ES-I3 (cell line): ENCODE measurements around the gene TGDS.

ENCODE experiments used
- H3K36me3 ChIP-seq: 2 replicates; pipeline ENCODE4 v1.6.1; 2013; ENCODE audit warnings: mild to moderate bottlenecking, low read length, control low read depth, moderate library complexity; ENCODE audit not compliant: insufficient read depth
- H3K4me1 ChIP-seq: 2 replicates; pipeline ENCODE4 v1.6.1; 2013; ENCODE audit warnings: mild to moderate bottlenecking, control low read depth, low read length; ENCODE audit not compliant: insufficient read depth
- H3K9ac ChIP-seq: 2 replicates; pipeline ENCODE4 v1.6.1; 2013; ENCODE audit warnings: low read depth, mild to moderate bottlenecking, low read length, moderate library complexity
- H3K9me3 ChIP-seq: 2 replicates; pipeline ENCODE4 v1.6.1; 2013; ENCODE audit warnings: mild to moderate bottlenecking, low read length, moderate library complexity; ENCODE audit not compliant: control insufficient read depth, insufficient read depth

Gene TGDS

DNA sequence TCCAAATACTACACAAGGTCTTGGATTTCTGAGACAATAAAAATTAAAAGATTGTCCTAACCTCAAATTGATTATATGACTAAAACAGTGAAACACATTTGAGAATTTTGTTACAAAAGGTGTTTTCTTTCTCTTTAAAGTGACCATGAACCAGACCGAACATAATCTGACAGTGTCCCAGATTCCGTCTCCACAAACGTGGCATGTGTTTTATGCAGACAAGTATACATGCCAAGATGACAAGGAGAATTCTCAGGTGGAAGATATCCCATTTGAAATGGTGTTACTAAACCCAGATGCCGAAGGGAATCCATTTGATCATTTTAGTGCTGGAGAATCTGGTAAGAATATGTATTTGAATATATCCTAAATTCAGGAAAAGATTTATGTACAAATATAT is 16.1 kb upstream of the TGDS start:
- Histone ChIP-seq H3K9ac (no peak overlapping the region), H3K4me1 (no peaks in the 10 kb centered on the region), H3K9me3 (no peaks in the 10 kb centered on the region), H3K36me3 (0 out of 2 replicates have a peak, but pooled peaks cover 2% of the 10 kb centered on the region)

DNA sequence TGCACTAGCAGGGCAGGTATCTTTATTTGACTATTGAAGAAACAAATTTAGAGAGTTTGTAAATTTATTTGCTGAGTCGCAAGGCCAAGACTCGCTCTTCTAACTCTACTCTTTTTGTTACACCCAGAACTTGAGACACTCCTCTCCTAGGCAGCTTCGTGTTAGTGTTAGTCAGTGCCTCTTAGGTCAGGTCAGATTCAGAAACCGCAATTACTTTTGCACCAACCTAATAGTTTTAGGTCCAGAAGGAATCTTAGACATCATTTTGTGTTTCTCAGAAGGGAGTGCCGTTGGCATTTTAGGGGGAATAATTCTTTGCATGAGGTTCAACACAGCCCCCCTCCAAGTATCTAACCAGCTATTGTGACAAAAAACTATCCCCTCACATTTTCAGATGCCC is 14.5 kb upstream of the TGDS start:
- no peak overlapping the region for H3K9ac ChIP-seq
- H3K36me3 ChIP-seq, result peaks cover 6% of the 10 kb centered on the region; the same call in 1 of the 2 replicates
- no peaks in the 10 kb centered on the region for H3K9me3 ChIP-seq
- H3K4me1 ChIP-seq, result no peaks in the 10 kb centered on the region

DNA sequence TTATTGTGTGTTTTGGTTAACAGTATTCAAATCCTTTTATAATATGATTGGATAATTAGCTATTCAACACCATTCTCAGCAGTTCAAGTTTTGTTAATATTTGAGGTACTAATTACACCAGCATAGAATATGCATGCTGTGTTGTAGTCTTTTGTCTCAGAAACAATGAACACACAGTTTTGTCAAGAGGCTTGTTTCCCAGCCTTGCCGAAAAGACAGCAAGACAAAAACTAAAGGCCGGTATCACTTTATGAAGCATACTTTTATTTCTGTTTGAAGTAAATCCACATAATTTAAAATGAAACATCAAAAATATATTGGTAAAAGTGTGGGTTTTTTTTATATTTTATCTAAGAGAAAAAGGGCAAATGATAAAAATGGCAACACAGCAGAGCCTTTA is 13.2 kb upstream of the TGDS start:
- no peak overlapping the region for H3K9ac ChIP-seq
- no peaks in the 10 kb centered on the region for H3K4me1 ChIP-seq
- no peaks in the 10 kb centered on the region for H3K9me3 ChIP-seq
- H3K36me3 ChIP-seq, result peaks cover 6% of the 10 kb centered on the region; the same call in 1 of the 2 replicates

DNA sequence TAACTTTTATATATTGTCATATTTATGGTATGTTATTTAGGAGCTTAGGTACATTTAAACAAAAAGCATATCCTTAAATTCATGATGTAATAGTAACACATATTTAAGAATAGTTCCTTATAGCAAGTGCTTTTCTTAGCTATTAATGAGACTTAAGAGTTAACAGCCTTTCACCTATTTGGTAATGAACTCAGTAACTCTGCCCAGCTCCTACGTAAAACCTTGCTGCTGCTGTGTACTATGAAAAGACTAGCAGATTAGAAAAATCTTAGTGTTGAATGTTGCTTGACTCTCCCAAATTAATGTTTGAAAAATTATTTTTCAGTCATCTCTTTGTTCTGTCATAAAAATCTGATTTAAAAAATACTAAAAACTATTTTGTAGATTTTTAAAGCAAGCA is 12.6 kb upstream of the TGDS start:
- Histone ChIP-seq H3K9ac (no peak overlapping the region), H3K4me1 (no peaks in the 10 kb centered on the region), H3K9me3 (no peaks in the 10 kb centered on the region), H3K36me3 (peaks cover 6% of the 10 kb centered on the region; the same call in 1 of the 2 replicates)

DNA sequence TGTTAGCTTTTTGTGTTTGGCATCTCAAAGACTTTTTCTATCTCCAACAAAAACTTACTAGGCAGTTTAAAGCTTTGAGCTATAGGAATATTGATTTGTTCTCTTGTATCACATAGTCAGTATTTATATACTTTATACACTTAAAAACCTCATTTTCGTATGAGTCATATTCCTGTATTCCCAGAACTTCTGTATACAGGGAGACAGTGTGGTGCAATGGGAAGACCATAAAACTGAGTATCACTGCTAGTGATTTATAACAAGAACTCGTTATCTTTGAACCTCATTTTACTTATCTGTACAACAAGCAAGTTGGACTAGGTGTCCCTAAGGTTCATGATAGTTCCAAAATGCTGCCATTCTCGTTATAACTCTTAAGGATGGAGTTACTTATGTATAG is 12.0 kb upstream of the TGDS start:
- peaks cover 6% of the 10 kb centered on the region; the same call in 1 of the 2 replicates for H3K36me3 ChIP-seq
- H3K9ac ChIP-seq, result no peak overlapping the region
- H3K4me1 ChIP-seq, result peaks cover 3% of the 10 kb centered on the region; the same call in 1 of the 2 replicates
- no peaks in the 10 kb centered on the region for H3K9me3 ChIP-seq

DNA sequence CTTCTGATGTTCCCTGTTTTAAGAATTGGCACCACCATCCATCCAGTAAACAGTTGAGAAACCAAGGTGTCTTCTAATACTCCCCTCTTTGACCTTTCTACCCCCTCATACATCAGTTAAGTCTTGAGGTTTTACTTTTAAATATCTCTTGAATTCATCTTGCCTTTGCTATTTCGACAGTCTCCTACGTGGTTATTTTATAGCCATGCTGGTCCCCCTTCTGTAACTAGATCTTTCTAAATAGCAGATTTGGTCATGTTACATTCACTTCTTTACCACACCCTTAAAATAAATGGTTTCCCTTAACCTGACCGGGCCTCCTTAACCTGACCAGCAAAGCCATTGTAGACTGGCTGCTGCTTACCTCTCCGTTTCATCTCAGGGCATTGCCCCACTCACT is 11.1 kb upstream of the TGDS start:
- no peak overlapping the region for H3K9ac ChIP-seq
- H3K4me1 ChIP-seq, result peaks cover 6% of the 10 kb centered on the region; the same call in 1 of the 2 replicates
- peaks cover 6% of the 10 kb centered on the region; the same call in 1 of the 2 replicates for H3K36me3 ChIP-seq
- no peaks in the 10 kb centered on the region for H3K9me3 ChIP-seq

DNA sequence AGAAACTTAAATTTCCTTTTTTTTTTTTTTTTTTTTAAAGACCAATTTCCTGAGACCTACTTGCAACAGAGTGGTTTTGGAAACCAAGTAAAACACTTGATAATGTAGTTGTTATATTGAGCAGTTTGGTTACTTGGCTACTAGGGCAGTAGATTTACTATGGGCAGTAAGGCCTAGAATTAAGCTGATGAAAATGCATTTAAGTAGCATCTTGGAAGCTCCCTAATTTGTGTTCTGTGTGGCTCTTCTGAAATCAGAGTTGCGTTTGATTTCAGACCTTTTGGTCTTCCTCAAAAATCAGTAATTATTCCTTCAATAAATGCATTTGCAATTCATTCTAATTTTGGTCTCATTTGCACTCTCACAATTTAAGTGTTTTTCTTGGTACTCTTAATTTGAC is 6.5 kb upstream of the TGDS start:
- Histone ChIP-seq H3K4me1 (peaks cover 6% of the 10 kb centered on the region; the same call in 1 of the 2 replicates), H3K9ac (peak overlapping the region; percentile 98), H3K36me3 (peaks cover 3% of the 10 kb centered on the region; the same call in 1 of the 2 replicates), H3K9me3 (peaks cover 6% of the 10 kb centered on the region; the same call in 1 of the 2 replicates)

DNA sequence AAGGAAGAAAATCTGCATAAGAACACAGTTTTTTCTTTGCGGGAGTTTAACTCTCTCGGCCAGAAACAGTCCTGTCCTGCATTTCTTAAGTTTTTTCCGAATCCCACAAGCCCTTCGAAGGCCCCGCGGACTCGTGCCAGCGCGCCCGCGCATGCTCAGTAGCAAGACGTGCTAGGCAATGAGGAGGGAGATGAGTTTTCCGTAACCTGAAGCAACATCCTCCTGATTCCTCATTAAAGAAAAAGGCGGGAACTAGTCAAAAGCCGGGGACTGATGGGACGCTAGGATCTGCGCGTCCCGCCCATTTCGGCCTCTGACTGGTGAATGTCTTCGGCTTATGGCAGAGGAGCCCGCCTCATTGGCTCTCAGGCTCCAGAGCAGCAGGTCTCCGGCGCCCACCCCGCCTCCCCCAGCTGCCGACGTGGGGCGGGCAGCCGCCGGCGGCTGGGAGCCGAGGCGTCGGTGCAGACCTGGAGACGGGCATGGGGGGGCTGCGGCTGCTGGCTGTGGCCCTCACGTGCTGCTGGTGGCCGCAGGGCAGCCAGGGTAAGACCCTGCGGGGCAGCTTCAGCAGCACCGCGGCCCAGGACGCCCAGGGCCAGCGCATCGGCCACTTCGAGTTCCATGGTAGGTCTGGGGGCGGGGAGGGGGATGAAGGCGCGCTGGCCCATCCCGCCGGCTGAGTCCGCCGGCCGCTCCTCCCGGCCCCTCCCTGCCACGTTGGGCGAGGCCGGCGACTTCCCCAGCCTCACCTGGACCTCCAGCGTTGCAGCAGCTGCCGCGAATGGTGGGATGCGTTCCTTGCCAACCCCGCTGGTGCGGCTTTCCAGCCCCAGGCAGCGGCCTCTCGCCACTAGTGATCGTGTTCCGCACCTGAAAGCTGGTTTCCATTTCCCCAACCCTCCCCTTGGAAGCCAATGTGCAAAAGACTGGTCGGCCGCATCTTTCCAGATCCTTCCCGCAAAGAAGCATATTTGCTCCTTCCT is 5.8 kb upstream of the TGDS start, which contains the start of gene GPR180:
TSS of gene GPR180 (plus strand) at position 412 of the 986 bp plus-strand sequence. CDS start at position 483, 71 bp downstream.
- peak within 1 kb of the TSS; percentile 98 for H3K9ac ChIP-seq

DNA sequence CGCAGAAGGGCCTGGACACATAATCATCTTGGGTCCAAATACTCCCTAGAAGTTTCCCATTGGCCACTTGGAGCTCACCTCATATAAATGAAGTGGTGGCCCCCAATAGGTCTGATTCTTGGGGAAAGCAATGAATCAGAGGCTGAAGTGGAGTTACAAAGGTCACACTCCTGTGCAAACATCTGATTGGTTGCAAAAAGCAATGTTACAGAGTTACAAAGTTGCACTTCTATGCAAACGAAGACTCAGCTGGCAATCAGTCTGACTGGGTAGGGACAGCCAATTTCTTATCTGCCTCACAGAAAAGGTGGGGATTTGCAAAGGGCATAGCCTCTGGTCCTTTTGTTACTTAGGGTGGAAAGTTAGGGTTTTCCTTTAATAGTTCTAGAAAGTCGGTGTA is 3.9 kb upstream of the TGDS start:
- Histone ChIP-seq H3K9me3 (peaks cover 6% of the 10 kb centered on the region; the same call in 1 of the 2 replicates), H3K36me3 (no peaks in the 10 kb centered on the region), H3K9ac (no peak overlapping the region), H3K4me1 (peaks cover 6% of the 10 kb centered on the region; the same call in 1 of the 2 replicates)

More for the DNA sequence above, 5.8 kb upstream of the TGDS start, which contains the start of gene GPR180:
- peaks cover 2% of the 10 kb centered on the region; the same call in 1 of the 2 replicates for H3K36me3 ChIP-seq
- H3K4me1 ChIP-seq, result peaks cover 6% of the 10 kb centered on the region; the same call in 1 of the 2 replicates
- peaks cover 6% of the 10 kb centered on the region; the same call in 1 of the 2 replicates for H3K9me3 ChIP-seq

DNA sequence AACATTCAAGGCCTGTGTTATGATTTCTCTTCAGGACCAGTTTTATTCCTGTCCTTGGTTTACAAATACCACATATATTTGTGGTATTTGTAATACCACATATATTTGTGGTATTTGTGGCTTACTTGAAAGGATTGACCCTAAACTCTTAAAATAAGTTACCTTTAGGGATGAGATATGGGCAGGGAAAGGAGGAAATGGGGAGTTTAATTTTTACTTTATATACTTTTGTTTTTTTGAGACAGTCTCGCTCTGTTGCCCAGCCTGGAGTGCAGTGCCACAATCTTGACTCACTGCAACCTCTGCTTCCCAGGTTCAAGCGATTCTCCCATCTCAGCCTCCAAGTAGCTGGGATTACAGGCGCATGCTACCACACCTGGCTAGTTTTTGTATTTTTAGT is 2.3 kb upstream of the TGDS start:
- Histone ChIP-seq H3K9ac (no peak overlapping the region), H3K9me3 (peaks cover 6% of the 10 kb centered on the region; the same call in 1 of the 2 replicates), H3K4me1 (peaks cover 6% of the 10 kb centered on the region; the same call in 1 of the 2 replicates), H3K36me3 (no peaks in the 10 kb centered on the region)

DNA sequence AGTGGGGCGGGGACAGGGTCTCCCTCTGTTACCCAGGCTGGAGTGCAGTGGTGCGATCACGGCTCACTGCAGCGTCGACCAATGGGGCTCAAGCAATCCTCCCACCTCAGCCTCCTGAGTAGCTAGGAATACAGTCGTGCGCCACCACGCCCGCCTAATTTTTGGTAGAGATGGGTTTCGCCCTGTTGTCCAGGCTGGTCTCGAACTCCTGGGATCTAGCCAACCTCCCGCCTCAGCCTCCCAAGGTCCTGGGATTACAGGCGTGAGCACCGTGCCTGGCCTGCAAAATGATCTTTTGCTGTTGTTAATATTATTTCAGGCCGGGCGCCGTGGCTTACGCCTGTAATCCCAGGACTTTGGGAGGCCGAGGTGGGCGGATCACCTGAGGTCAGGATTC is 621 bp upstream of the TGDS start:
- H3K9me3 ChIP-seq, result peaks cover 6% of the 10 kb centered on the region; the same call in 1 of the 2 replicates
- H3K9ac ChIP-seq, result peak overlapping the region; percentile 77; the same call in 1 of the 2 replicates
- H3K36me3 ChIP-seq, result no peaks in the 10 kb centered on the region; the same call in 1 of the 2 replicates
- H3K4me1 ChIP-seq, result no peaks in the 10 kb centered on the region

DNA sequence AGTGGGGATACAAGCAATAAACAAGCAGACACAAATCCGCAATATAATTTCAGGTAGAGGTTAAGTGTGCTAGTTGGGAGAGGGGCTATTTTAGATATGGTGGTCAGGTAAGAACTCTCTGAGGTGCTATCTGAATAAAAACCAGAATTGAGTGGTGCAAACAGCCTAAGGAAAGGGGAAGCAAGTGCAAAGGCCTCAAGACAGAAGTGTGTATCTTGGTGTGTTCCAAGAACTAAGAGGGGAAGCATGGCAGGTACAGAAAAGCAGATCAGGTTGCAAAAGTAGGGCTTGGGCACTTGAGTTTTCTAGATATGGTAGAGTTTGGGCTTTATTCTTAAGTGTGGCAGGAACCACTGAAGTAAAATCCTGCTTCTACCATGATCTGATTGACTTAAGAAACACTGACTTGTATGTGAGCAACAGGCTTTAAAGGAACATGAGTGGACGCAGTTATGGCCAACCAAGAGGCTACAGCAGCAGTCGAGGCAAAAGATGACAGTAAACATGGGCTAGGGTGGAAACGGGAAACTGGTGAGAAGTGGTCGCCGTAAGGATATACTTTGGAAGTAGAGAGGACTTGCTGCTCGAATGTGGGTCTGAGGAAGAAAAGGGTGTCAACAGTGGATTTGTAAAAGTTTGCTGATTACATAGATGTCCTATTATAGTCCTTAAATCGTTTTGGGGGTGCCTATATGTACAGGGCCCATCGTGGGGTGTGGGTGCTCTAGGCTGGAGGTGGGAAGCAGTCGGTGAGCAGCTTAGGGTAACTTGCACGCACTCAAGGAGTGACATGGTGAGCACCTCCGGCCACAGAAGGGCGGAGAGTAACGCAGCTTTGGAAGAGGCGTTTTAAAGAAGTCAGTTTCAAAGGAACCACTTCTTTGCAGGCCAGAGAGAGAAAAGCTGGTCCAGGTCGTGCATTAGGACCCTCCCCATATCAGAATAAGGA is 677 bp downstream of the TGDS start:
- peak overlapping the region; percentile 77 for H3K9ac ChIP-seq
- peaks cover 3% of the 10 kb centered on the region; the same call in 1 of the 2 replicates for H3K36me3 ChIP-seq
- H3K4me1 ChIP-seq, result no peaks in the 10 kb centered on the region
- no peaks in the 10 kb centered on the region for H3K9me3 ChIP-seq

DNA sequence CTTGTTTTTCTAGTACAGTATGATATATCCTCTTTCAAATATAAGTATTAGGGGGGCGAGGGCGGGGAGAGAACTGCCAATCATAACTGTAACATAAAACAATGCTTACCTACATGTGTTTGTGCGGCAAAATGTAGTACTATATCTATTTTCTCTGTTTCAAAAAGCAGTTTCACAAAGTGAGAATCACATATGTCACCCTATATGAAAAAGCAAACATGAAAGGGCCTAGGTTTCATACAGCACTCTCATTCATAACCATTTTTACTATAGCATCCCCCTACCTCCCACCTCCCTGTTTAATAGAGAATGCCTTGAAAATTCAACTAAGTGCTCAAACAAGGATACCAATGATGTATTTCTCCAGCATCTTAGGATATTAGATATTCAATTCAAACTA is 5.2 kb downstream of the TGDS start:
- Histone ChIP-seq H3K9ac (no peak overlapping the region), H3K4me1 (no peaks in the 10 kb centered on the region), H3K36me3 (peaks cover 3% of the 10 kb centered on the region; the same call in 1 of the 2 replicates), H3K9me3 (no peaks in the 10 kb centered on the region)

DNA sequence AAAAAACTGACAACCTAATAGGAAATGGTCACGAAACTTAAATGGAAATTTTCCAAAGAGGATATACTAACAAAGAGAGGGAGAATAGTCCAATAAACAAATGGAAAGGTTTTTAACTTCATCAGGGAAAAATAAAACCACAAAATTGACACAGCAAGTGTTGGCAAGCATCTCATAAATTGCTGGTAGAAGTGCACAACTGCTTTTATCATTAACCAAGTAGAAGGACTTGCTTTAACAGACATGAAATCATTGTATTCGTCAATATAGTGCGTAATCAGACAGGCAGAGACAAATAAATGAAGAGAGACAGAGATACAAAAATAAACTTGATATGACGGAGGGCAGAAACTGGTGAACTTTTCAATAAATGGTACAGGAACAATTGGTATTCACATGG is 7.4 kb downstream of the TGDS start:
- Histone ChIP-seq H3K9ac (no peak overlapping the region), H3K9me3 (no peaks in the 10 kb centered on the region), H3K36me3 (peaks cover 3% of the 10 kb centered on the region; the same call in 1 of the 2 replicates), H3K4me1 (no peaks in the 10 kb centered on the region)
